Aorta (tissue), 5 donors: ENCODE data around the gene LAMTOR4. TPM values are rescaled to one million over a fixed set of nuclear protein-coding genes. Genes with fewer than 3 reads are reported as not detected.
A peak's percentile ranks its signal among the peaks of the same experiment; 100 is the strongest.

Experiments
- ATAC-seq: fragments of 200-7000 bp; cut with Tn5 transposase; one replicate; pipeline ENCODE4 v1.9.1; 2022; ENCODE audit warnings: moderate library complexity; ENCODE audit not compliant: low FRiP score
- DNase-seq, 2 donors: peaks; one replicate each; pipeline ENCODE4 v3.0.0-alpha.2; 2020
- H3K27ac ChIP-seq, 2 donors: one replicate each; pipeline ENCODE4 v1.5.1; 2013; ENCODE audit warnings: low read length in 2 of 2, mild to moderate bottlenecking in 2 of 2, moderate library complexity in 2 of 2, control low read depth in 1 of 2, inconsistent platforms in 1 of 2, low read depth in 1 of 2
- H3K27me3 ChIP-seq, 2 donors: one replicate each; pipeline ENCODE4 v1.6.1; 2013; ENCODE audit warnings: control low read depth in 1 of 2, low read length in 1 of 2, mild to moderate bottlenecking in 1 of 2, moderate library complexity in 1 of 2; ENCODE audit not compliant: insufficient read depth in 2 of 2, control insufficient read depth in 1 of 2
- H3K36me3 ChIP-seq, 2 donors: one replicate each; pipeline ENCODE4 v1.6.1; 2013; ENCODE audit warnings: control low read depth in 1 of 2, low read length in 1 of 2, mild to moderate bottlenecking in 1 of 2; ENCODE audit not compliant: insufficient read depth in 2 of 2, control insufficient read depth in 1 of 2
- H3K4me1 ChIP-seq, 2 donors: one replicate each; pipeline ENCODE4 v1.6.1; 2013; ENCODE audit warnings: low read length in 2 of 2, control low read depth in 1 of 2, mild to moderate bottlenecking in 1 of 2, moderate library complexity in 1 of 2; ENCODE audit not compliant: insufficient read depth in 2 of 2, control insufficient read depth in 1 of 2
- H3K4me3 ChIP-seq, 2 donors: one replicate each; pipeline ENCODE4 v1.5.1; 2013; ENCODE audit warnings: low read length in 2 of 2, control low read depth in 1 of 2, mild to moderate bottlenecking in 1 of 2
- H3K9me3 ChIP-seq: one replicate; pipeline ENCODE4 v1.6.1; 2013; ENCODE audit warnings: mild to moderate bottlenecking, low read length; ENCODE audit not compliant: control insufficient read depth
- WGBS, 2 donors: extraction: QIAGEN DNeasy Blood & Tissue Kit; methylation state at CpG; one replicate each; pipeline ENCODE4 v1.1.7; 2013; 5-methylcytosine and 5-hydroxymethylcytosine counted together
- intact Hi-C, 2 donors: fragments of 100-400 bp; cut with DNase I; formaldehyde crosslinking; loops; one replicate each; pipeline versions ENCODE4 v1.14.2 to v1.15.0; 2022
- polyA plus RNA-seq, 2 donors: library from polyadenylated mRNA; stranded (reverse); fragments of 200-250 nt; gene quantifications; one replicate each; pipeline ENCODE4 v1.2.3, GENCODE V29; 2013
- total RNA-seq, 2 donors: library from RNA; stranded (reverse); fragmentation: NEBNext Ultra II Directional; extraction: Animal tissue kit (Norgen Biotek cat#: 25700); gene quantifications; one replicate each; pipeline ENCODE4 v1.2.1, GENCODE V29; 2021
- donor health status: healthy with polysubstance abuse.
- donor health status: Bipolar disorder and iron deficiency.
- donor health status: DM: no; HTN: no; CAD: no.
- donor health status: DM: no; HTN: no; CAD: no.
- donor health status: DM: yes; HTN: yes; CAD: no.

The LAMTOR4 gene
- total and polyA plus RNA-seq, 4 donors = 80.2 to 310 (median 185) TPM

DNA sequence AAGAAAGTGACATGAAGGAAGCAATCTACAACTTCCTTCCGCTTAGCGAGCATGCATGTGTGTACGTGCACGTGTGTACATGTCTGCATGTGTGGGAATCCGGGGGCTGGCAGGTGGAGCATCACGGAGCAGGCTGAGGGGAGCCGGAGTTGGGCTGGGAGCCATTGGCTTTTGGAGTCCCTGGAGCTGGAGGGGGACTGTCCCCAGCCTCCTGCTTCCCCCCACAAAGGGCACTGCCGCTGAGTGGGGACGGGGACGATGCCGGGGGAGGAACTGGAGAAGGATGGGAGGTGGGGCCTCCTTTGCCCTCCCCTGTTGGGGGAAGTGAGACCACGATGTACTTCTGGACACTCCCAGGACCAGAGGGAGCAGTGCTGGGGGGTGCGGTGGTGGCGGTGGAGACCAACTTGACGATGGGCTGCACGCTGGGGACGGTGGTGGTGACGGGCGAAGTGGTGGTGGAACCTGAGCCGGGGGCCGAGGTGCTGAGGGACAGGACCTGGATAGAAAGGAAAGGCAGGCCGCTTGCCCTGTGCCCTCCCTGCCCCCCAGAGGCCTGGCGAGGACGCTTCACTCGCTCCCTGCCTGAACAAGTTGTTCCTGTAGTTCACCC is 41.5 kb upstream of the LAMTOR4 start:
- no peak overlapping the region for H3K27ac ChIP-seq
- 80 to 83% methylated on average over 25 of the region's 25 CpGs for WGBS, 2 donors
- H3K9me3 ChIP-seq = no peaks in the 10 kb centered on the region
- ATAC-seq (no peak), DNase-seq (no peak)
- no peaks in the 10 kb centered on the region for H3K27me3 ChIP-seq
- peaks cover 0 to 7% of the 10 kb centered on the region in 2 donors for H3K36me3 ChIP-seq
- H3K4me1 ChIP-seq = no peaks in the 10 kb centered on the region
- intact Hi-C loops = no loop called here
- no peak overlapping the region for H3K4me3 ChIP-seq

GRCh38 chr7:100107890-100108289 is 40.8 kb upstream of the LAMTOR4 start:
- peaks cover 0 to 9% of the 10 kb centered on the region in 2 donors for H3K36me3 ChIP-seq
- WGBS, 2 donors = 63 to 71% methylated on average over 9 to 11 of the region's 11 CpGs

GRCh38 chr7:100109521-100110163 is 39.1 kb upstream of the LAMTOR4 start:
- ATAC-seq (no peak), DNase-seq (no peak)
- no peak overlapping the region for H3K4me3 ChIP-seq
- H3K9me3 ChIP-seq = no peaks in the 10 kb centered on the region
- H3K36me3 ChIP-seq = peaks cover 0 to 9% of the 10 kb centered on the region in 2 donors
- intact Hi-C loops = no loop called here
- WGBS, 2 donors = 85 to 86% methylated on average over 12 of the region's 12 CpGs
- H3K27me3 ChIP-seq = no peaks in the 10 kb centered on the region
- H3K4me1 ChIP-seq = no peaks in the 10 kb centered on the region
- H3K27ac ChIP-seq = no peak overlapping the region

More at GRCh38 chr7:100107890-100108289, 40.8 kb upstream of the LAMTOR4 start:
- Histone ChIP-seq H3K4me1 (no peaks in the 10 kb centered on the region), H3K4me3 (no peak overlapping the region), H3K27ac (no peak overlapping the region), H3K27me3 (no peaks in the 10 kb centered on the region), H3K9me3 (no peaks in the 10 kb centered on the region)
- intact Hi-C loops = no loop called here
- DNase-seq (no peak), ATAC-seq (no peak)

GRCh38 chr7:100111156-100111555 is 37.6 kb upstream of the LAMTOR4 start:
- Histone ChIP-seq H3K4me3 (no peak overlapping the region), H3K27me3 (no peaks in the 10 kb centered on the region), H3K4me1 (no peaks in the 10 kb centered on the region), H3K36me3 (peaks cover 0 to 7% of the 10 kb centered on the region in 2 donors), H3K27ac (no peak overlapping the region), H3K9me3 (no peaks in the 10 kb centered on the region)
- no peak for ATAC-seq
- WGBS, 2 donors = 93% methylated on average over 7 of the region's 7 CpGs
- intact Hi-C loops = no loop called here
- DNase-seq = no peak

DNA sequence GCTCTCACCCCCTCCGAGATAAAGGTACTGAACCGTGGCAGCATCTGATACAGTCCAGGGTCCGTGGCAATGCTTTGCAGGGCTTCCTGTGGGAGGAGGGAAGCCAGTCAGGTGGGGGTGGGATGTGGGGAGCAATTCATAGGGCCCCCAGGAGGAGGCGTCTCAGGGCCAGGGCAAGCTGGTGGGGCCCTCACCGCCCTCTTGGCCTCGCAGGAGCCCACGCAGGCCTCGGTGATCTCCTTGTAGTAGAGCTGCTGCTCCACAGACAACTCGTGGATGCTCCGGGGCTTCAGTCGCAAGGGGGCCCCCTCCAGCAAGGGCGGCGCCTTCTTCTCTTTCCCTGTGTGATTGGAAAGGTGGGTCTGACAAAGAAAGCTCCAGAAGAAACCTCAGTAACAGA is 36.8 kb upstream of the LAMTOR4 start:
- Histone ChIP-seq H3K9me3 (no peaks in the 10 kb centered on the region), H3K27ac (no peak overlapping the region), H3K4me1 (no peaks in the 10 kb centered on the region), H3K36me3 (peaks cover 0 to 3% of the 10 kb centered on the region in 2 donors), H3K4me3 (no peak overlapping the region), H3K27me3 (no peaks in the 10 kb centered on the region)
- intact Hi-C loops = no loop called here
- 84 to 90% methylated on average over 13 of the region's 13 CpGs for WGBS, 2 donors
- no peak for ATAC-seq
- no peak for DNase-seq

DNA sequence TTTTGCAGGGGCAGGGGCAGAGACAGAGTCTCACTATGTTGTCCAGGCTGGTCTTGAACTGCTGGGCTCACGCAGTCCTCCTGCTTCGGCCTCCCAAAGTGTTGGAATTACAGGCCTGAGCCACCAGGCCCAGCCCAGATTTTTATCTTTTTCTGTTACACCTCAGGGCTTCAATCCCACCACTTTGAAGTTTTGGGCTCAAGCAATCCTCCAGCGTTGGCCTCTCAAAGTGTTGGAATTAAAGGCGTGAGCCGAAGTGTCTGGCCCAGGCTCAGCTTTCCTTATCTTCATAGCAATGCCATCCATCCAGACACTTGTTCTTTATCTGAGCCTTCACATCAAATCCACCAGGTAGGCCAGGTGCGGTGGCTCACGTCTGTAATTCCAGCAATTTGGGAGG is 33.7 kb upstream of the LAMTOR4 start:
- WGBS, 2 donors = 91 to 97% methylated on average over 7 of the region's 7 CpGs
- H3K4me1 ChIP-seq = no peaks in the 10 kb centered on the region
- H3K4me3 ChIP-seq = no peak overlapping the region
- H3K27me3 ChIP-seq = no peaks in the 10 kb centered on the region
- DNase-seq = no peak
- no peak for ATAC-seq
- H3K27ac ChIP-seq = no peak overlapping the region
- peaks cover 0 to 2% of the 10 kb centered on the region in 2 donors for H3K36me3 ChIP-seq
- H3K9me3 ChIP-seq = no peaks in the 10 kb centered on the region
- intact Hi-C loops = no loop called here

- WGBS, 2 donors = 17 to 21% methylated on average over 18 of the region's 18 CpGs
- Histone ChIP-seq H3K9me3 (no peaks in the 10 kb centered on the region), H3K36me3 (no peaks in the 10 kb centered on the region), H3K27ac (no peak overlapping the region), H3K4me3 (peak overlapping the region; percentile 55 to 73), H3K27me3 (no peaks in the 10 kb centered on the region), H3K4me1 (peaks cover 0 to 2% of the 10 kb centered on the region in 2 donors)
- ATAC-seq = no peak
- intact Hi-C loops = loop anchor here in 1 of 2 donors (2.0 kb wide), 1 partner anchor 18 kb away; the partner anchor contains the start of genes AP4M1 and MCM7
- DNase-seq = peak in 1 of 2 donors; percentile 46
Measured at GRCh38 chr7:100118388-100119071, 30.2 kb upstream of the LAMTOR4 start.

GRCh38 chr7:100119072-100119969 is 29.4 kb upstream of the LAMTOR4 start, which contains the start of the genes CNPY4 and TAF6:
TSS of gene CNPY4 (plus strand) at chr7:100119634. CDS start at chr7:100119745, 111 bp downstream.
TSS of gene TAF6 (minus strand) at chr7:100119358. CDS start at chr7:100114209, 5,149 bp downstream.
- ATAC-seq = peak; percentile 97

More at GRCh38 chr7:100119072-100119969, 29.4 kb upstream of the LAMTOR4 start, which contains the start of the genes CNPY4 and TAF6:
- H3K4me1 ChIP-seq = peaks cover 0 to 2% of the 10 kb centered on the region in 2 donors
- no peaks in the 10 kb centered on the region for H3K9me3 ChIP-seq
- H3K27me3 ChIP-seq = no peaks in the 10 kb centered on the region
- peak within 1 kb of the TSS in 1 of 2 donors; percentile 29 for H3K27ac ChIP-seq
- no peaks in the 10 kb centered on the region for H3K36me3 ChIP-seq
- H3K4me3 ChIP-seq = peak within 1 kb of the TSS; percentile 71 to 73
- peak; percentile 97 to 99 for DNase-seq
- WGBS, 2 donors = 0% methylated on average over 49 of the region's 49 CpGs
- intact Hi-C loops = loop anchor here in 1 of 2 donors (2.0 kb wide), 1 partner anchor 19 kb away; the partner anchor contains the start of genes AP4M1 and MCM7
